ENCODE measurements around the gene WNT7B.

Gene WNT7B

GRCh38 chr22:45879552-45879949 is 97.4 kb downstream of the WNT7B start:
- no peak overlapping the region for H3K4me3 Mint-ChIP-seq
- peaks cover 51 to 73% of the 10 kb centered on the region in 2 donors for H3K27me3 Mint-ChIP-seq

GRCh38 chr22:45878901-45879551 is 97.9 kb downstream of the WNT7B start:
- peaks cover 0 to 6% of the 10 kb centered on the region in 2 donors for H3K4me1 Mint-ChIP-seq (ENCODE audit: low read depth in 2 of 2)
- ATAC-seq (replicated peaks) (no peak), DNase-seq (no peak)

More at GRCh38 chr22:45879552-45879949, 97.4 kb downstream of the WNT7B start:
- H3K27ac Mint-ChIP-seq: no peak overlapping the region
- H3K36me3 Mint-ChIP-seq (ENCODE audit: insufficient read depth): no peaks in the 10 kb centered on the region
- ATAC-seq (replicated peaks): no peak
- H3K9me3 Mint-ChIP-seq: no peaks in the 10 kb centered on the region
- no peak for DNase-seq
- H3K4me1 Mint-ChIP-seq (ENCODE audit: low read depth in 2 of 2): peaks cover 0 to 6% of the 10 kb centered on the region in 2 donors

GRCh38 chr22:45878051-45878781 is 98.7 kb downstream of the WNT7B start:
- no peak overlapping the region for H3K27ac Mint-ChIP-seq
- DNase-seq (no peak), ATAC-seq (replicated peaks) (no peak)
- H3K27me3 Mint-ChIP-seq: peaks cover 44 to 62% of the 10 kb centered on the region in 2 donors
- no peaks in the 10 kb centered on the region for H3K36me3 Mint-ChIP-seq (ENCODE audit: insufficient read depth)
- H3K4me3 Mint-ChIP-seq: no peak overlapping the region
- no peaks in the 10 kb centered on the region for H3K9me3 Mint-ChIP-seq
- peaks cover 0 to 6% of the 10 kb centered on the region in 2 donors for H3K4me1 Mint-ChIP-seq (ENCODE audit: low read depth in 2 of 2)

More at GRCh38 chr22:45878901-45879551, 97.9 kb downstream of the WNT7B start:
- H3K4me3 Mint-ChIP-seq: no peak overlapping the region
- H3K36me3 Mint-ChIP-seq (ENCODE audit: insufficient read depth): no peaks in the 10 kb centered on the region
- no peak overlapping the region for H3K27ac Mint-ChIP-seq
- peaks cover 51 to 70% of the 10 kb centered on the region in 2 donors for H3K27me3 Mint-ChIP-seq
- H3K9me3 Mint-ChIP-seq: no peaks in the 10 kb centered on the region

- Mint-ChIP-seq H3K36me3 (ENCODE audit: insufficient read depth) (no peaks in the 10 kb centered on the region), H3K27me3 (peaks cover 43 to 60% of the 10 kb centered on the region in 2 donors), H3K4me1 (ENCODE audit: low read depth in 2 of 2) (peaks cover 0 to 6% of the 10 kb centered on the region in 2 donors), H3K4me3 (no peak overlapping the region), H3K9me3 (no peaks in the 10 kb centered on the region), H3K27ac (no peak overlapping the region)
- DNase-seq: no peak
- ATAC-seq (replicated peaks): no peak
Observed at GRCh38 chr22:45877651-45878050, 99.3 kb downstream of the WNT7B start.

GRCh38 chr22:45877036-45877380 is 100.0 kb downstream of the WNT7B start:
- Mint-ChIP-seq H3K27me3 (peaks cover 37 to 53% of the 10 kb centered on the region in 2 donors), H3K27ac (no peak overlapping the region), H3K4me1 (ENCODE audit: low read depth in 2 of 2) (peaks cover 0 to 6% of the 10 kb centered on the region in 2 donors), H3K36me3 (ENCODE audit: insufficient read depth) (no peaks in the 10 kb centered on the region), H3K9me3 (no peaks in the 10 kb centered on the region), H3K4me3 (no peak overlapping the region)
- ATAC-seq (replicated peaks): no peak
- no peak for DNase-seq

GRCh38 chr22:45876136-45877035 is 100.6 kb downstream of the WNT7B start:
- Mint-ChIP-seq H3K27ac (no peak overlapping the region), H3K27me3 (peaks cover 30 to 47% of the 10 kb centered on the region in 2 donors), H3K9me3 (no peaks in the 10 kb centered on the region), H3K36me3 (ENCODE audit: insufficient read depth) (no peaks in the 10 kb centered on the region), H3K4me1 (ENCODE audit: low read depth in 2 of 2) (peaks cover 0 to 6% of the 10 kb centered on the region in 2 donors), H3K4me3 (no peak overlapping the region)
- DNase-seq (no peak), ATAC-seq (replicated peaks) (no peak)

GRCh38 chr22:45872659-45873263 is 104.2 kb downstream of the WNT7B start:
- no peak overlapping the region for H3K27ac Mint-ChIP-seq
- ATAC-seq (replicated peaks): no peak
- H3K9me3 Mint-ChIP-seq: no peaks in the 10 kb centered on the region
- H3K4me3 Mint-ChIP-seq: no peak overlapping the region
- peaks cover 6% of the 10 kb centered on the region for H3K36me3 Mint-ChIP-seq (ENCODE audit: insufficient read depth)
- no peak for DNase-seq
- H3K27me3 Mint-ChIP-seq: peaks cover 25 to 32% of the 10 kb centered on the region in 2 donors
- peaks cover 0 to 7% of the 10 kb centered on the region in 2 donors for H3K4me1 Mint-ChIP-seq (ENCODE audit: low read depth in 2 of 2)

- Mint-ChIP-seq H3K9me3 (no peaks in the 10 kb centered on the region), H3K36me3 (ENCODE audit: insufficient read depth) (peaks cover 7% of the 10 kb centered on the region), H3K4me1 (ENCODE audit: low read depth in 2 of 2) (peaks cover 0 to 7% of the 10 kb centered on the region in 2 donors), H3K27me3 (peaks cover 25 to 27% of the 10 kb centered on the region in 2 donors), H3K27ac (no peak overlapping the region), H3K4me3 (no peak overlapping the region)
- ATAC-seq (replicated peaks) (no peak), DNase-seq (no peak)
Observed at GRCh38 chr22:45871721-45872120, 105.2 kb downstream of the WNT7B start.
